GM19193 (cell line): Measurements from ENCODE around the gene TMEM209.

ENCODE experiments used
- POLR2A ChIP-seq: IDR thresholded peaks from 4 replicates; pipeline ENCODE4 v1.6.1; 2011; ENCODE audit not compliant: insufficient read depth, insufficient read length; ENCODE audit errors: extremely low read depth

The TMEM209 gene

DNA sequence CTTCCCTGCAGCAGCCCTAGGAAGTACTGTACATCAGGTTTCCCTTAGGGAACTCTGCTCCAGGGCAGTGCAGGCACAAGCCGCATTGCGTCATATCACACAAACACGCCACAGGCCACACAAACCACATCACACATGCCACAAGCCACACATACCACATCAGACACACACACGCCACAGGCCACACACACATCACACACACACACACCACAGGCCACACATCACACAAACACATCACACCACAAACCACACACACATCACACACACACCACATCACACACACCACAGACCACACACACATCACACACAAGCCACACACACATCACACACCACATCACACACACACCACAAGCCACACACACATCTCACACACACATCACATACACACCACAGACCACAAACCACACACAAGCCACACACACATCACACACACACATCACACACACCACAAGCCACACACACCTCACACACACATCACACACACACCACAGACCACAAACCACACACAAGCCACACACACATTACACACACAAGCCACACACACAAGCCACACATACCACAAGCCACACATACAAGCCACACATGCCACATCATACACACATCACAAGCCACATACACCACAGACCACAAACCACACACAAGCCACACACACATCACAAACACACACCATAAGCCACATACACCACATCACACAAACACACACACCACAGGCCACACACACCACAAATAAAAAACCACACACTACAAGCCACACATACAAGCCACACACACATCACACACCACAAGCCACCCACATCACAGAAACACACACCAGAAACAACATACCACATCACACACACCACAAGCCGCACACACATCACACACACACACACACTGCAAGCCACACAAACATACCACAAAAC is 53.4 kb downstream of the TMEM209 start:
- no peak for TF ChIP-seq POLR2A

- no peak for TF ChIP-seq POLR2A
Observed at GRCh38 chr7:130150587-130150986, 54.6 kb downstream of the TMEM209 start.

DNA sequence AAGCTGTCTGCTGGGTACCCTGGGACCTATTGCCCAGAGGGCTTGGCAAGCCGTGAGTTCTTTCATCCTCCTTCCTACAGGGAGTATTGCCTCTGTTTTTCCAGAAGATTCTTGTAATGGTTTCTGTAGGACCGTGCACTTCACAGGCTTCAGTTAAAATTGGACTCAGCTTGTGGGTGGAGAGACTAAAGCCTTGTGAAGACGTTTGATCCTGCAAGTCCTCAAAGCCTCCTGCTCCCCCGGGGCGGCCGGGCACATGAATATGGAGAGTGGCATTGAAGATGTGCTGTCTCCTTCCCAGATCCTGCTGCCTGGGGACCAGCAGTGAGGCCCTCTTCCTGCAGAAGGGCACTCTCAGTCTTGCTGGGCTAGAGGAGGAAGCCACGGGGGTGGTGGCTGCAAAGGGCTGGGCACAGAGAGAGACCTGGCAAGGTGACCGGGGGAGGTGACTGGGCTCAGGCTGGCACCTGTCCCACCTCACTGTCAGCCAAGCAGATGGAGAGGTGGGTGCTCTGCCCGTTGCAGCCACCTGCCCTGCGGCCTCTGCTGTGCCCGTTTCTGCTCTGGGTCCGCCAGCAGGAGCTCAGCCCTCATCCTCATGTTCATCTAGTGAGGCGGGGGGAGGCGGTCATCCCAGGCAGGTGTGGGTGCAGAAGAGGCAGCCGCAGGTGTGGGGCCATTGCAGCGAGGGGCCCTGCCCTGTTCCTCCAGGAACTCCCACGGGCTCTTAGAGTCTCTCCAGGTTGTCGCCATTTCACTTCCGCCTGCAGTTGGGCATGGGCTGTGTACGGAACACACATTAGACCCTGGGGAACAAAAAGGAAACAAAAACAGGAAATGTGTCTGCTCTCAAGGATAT is 55.7 kb downstream of the TMEM209 start:
- TF ChIP-seq POLR2A, result no peak

DNA sequence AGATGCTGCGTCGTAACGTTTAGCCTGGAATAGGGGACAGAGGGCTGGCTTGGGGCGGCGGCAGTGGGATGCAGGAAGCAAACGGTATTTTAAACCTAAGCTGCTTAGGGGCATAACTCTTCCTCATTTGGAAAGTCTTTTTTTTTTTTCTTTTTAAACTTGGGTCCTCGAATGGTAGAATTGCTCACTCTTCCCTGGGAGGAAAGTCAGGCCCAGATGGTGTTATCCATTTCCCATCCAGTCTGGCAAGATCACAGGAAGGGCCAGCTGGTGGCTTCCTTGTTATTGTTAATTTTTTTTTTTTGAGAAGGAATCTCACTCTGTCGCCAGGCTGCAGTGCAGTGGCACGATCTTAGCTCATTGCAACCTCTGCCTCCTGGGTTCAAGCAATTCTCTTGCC is 56.6 kb downstream of the TMEM209 start:
- no peak for TF ChIP-seq POLR2A

DNA sequence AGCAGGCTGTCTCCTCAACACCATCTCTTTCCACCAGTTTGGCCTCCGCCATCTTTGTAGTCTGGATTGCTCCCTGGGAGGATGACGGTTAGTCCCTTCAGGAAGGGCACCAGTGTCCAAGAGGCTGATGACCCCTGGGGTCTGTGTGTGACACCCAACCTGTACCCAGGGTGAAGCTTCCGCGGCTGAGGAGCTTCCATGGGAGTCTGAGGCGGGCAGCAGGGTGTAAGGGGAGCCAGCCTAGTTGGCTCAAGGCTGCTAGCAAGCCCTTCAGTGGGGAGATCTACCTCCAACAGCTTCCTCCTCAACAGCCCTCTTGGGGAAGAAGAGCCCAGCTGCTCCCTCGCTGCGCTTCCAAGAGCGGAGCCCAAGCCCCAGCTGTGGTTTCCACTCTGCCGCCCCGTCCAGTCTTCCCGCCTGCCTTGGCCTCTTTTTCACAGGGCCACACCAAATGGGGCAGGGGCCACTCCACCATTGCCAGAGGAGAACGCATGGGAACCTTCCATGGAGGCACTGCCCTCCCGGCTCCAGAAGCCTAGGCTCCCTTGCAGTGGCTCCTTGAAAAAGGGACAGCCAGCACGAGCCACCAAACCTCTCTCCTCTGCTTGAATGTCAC is 57.4 kb downstream of the TMEM209 start:
- no peak for TF ChIP-seq POLR2A

DNA sequence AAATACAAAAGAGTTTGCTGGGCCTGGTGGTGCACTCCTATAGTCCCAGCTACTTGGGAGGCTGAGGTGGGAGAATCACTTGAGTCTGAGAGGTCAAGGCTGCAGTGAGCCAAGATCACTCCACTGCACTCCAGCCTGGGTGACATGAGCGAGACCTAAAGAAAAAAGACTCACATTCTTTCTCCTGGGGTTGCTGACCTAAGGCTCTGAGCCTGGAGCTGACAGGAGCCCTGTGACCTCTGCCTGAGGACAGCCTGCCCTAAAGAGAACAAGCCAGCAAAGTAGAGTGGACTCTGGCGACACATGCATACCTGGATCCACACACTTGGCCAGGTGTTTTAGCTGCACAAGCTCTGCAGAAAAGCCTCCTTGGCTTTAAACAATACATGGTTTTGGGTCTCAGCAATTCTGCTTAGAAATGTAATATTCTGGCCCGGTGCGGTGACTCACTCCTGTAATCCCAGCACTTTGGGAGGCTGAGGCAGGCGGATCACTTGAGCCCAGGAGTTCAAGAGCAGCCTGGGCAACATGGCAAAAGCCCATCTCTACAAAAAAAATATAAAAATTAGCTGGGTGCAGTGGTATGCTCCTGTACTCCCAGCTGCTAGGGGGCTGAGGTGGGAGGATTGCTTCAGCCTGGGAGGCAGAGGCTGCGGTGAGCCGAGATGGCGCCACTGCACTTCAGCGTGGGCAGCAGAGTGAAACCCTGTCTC is 58.4 kb downstream of the TMEM209 start:
- TF ChIP-seq POLR2A, result no peak

GRCh38 chr7:130145424-130146100 is 59.6 kb downstream of the TMEM209 start:
- no peak for TF ChIP-seq POLR2A

DNA sequence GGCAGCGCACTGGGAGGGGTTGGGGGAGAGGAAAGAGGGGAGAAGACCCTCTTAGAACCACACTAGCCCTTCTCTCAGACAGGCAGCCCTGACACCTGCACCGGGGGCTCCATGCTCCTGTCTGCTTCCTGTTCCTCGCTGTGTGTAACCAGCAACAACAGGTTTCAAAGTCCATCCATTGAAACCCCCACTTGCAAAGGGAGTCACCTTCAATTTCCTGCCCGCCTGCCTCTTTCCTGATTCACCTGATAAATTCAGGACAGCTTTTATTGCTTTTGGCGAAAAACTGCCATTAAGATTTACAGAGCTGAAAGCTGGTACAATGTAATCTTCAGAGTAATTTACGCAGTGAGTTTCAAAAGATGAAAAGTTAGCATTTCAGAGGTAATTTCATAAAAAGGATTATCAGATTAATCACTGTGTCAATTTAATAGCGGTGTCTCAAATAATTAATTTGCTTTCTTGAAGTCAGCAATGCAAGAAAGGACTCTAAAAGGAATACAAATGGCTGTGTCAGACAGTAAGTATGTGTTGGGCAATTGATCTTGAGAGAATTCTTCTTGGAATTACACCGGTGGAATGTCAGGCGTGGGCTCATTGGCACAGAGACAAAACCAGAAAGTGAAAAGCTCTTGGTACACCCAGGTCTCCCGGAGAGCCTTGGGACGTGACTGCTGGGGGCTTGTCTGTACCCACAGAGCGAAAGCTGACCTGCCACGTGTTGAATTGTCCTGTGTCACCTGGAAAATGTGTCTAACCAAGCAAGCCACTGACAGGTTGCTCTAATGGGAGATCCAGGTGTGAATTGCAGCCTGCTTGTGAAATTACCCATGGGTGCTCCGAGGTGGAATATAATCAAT is 60.7 kb downstream of the TMEM209 start:
- no peak for TF ChIP-seq POLR2A

DNA sequence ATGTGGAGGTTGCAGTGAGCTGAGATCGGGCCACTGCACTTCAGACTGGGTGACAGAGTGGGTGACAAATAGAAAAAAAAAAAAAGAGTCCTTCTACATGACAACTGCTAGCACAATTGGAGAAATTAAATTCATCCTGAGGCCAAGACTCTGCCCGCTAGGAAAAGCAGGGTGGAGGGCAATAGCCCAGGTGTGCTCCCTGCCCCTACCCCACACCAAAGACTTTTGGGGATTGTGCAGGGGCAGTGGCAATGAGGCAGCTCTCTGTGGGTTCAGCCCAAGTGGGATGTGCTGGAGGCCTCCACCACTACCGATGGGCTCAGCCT is 61.3 kb downstream of the TMEM209 start:
- no peak for TF ChIP-seq POLR2A

DNA sequence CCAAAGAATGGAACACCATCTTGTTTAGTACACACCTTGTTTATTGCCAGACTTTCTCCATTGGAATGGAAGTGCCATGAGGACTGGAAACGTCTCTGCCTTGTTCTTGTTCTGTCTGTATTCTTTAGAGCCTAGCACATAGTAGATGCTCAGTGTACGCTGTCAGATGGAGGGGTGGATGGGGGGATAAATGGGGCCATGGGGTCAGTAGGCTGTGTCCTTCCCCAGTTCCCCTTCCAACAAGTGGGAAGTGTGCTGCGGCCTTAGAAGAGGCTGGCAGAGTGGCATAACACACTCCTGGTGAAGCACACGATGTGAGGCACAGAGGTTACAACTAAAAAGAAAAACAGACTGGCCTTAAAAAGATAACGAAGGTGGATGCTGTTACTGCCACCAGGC is 61.9 kb downstream of the TMEM209 start:
- TF ChIP-seq POLR2A, result no peak

DNA sequence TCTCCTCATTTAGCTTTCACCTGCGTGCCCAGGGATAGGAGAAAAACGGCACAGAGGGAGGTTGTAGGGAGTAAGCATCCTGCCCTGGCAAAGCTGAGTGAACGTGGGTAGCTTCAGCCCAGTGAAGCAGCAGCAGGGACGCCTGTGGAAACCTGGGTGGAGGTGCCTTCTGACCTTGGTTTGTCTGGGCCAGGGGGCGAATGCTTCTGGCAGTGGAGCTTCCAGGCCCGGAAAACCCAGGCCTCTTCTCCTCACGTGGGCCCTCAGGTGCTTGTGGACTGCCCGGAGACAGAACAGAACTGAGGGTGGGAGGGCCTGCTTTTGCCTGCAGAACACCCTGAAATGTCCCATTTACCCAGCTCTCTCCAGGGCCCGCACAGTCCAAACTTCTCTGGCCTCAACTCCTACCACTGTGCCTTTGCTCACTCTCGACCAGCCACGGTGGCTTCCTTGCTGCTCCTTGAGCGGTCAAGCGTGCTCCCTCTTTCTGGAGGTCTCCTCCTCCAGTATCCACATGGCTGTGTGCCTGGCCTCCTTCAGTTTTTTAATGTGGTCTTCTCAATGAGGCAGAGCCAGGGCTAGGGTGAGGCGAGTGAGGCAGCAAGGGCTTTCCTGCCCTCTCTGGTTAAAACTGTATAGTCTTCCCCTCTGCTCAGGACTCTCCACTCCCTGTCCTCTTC is 62.4 kb downstream of the TMEM209 start:
- TF ChIP-seq POLR2A, result no peak

GRCh38 chr7:130141884-130142653 is 63.1 kb downstream of the TMEM209 start:
- TF ChIP-seq POLR2A, result no peak
